DMS153 (cell line): Measurements from ENCODE around the gene ARHGEF6.

Experiments
- DNase-seq: peaks from one replicate; lab custom pipeline; 2025; lab: John Stamatoyannopoulos, UW

Gene ARHGEF6

GRCh38 chrX:136691028-136691809, 89.5 kb downstream of the ARHGEF6 start:
- DNase-seq: no peak

GRCh38 chrX:136689436-136689835, 91.3 kb downstream of the ARHGEF6 start:
- DNase-seq: no peak

- no peak for DNase-seq
These were observed 93.3 kb downstream of the ARHGEF6 start for GRCh38 chrX:136687457-136687856.

GRCh38 chrX:136684120-136684519, 96.6 kb downstream of the ARHGEF6 start:
- DNase-seq: no peak

GRCh38 chrX:136679531-136679930, 101.2 kb downstream of the ARHGEF6 start:
- DNase-seq: no peak

- DNase-seq: no peak
These were observed 106.3 kb downstream of the ARHGEF6 start for GRCh38 chrX:136674270-136674985.

GRCh38 chrX:136671006-136671610, 109.6 kb downstream of the ARHGEF6 start:
- DNase-seq: no peak

GRCh38 chrX:136667446-136668168, 113.1 kb downstream of the ARHGEF6 start:
- DNase-seq: no peak

GRCh38 chrX:136666088-136666487, 114.6 kb downstream of the ARHGEF6 start:
- DNase-seq: no peak

GRCh38 chrX:136665258-136665900, 115.4 kb downstream of the ARHGEF6 start:
- DNase-seq: no peak

GRCh38 chrX:136662976-136663375, 117.8 kb downstream of the ARHGEF6 start:
- no peak for DNase-seq

GRCh38 chrX:136662104-136662503, 118.6 kb downstream of the ARHGEF6 start:
- no peak for DNase-seq

GRCh38 chrX:136660896-136661295, 119.8 kb downstream of the ARHGEF6 start:
- DNase-seq: no peak

GRCh38 chrX:136659174-136659573, 121.6 kb downstream of the ARHGEF6 start:
- no peak for DNase-seq

GRCh38 chrX:136658151-136658550, 122.6 kb downstream of the ARHGEF6 start:
- no peak for DNase-seq

GRCh38 chrX:136656361-136656964, 124.3 kb downstream of the ARHGEF6 start:
- DNase-seq: no peak

- no peak for DNase-seq
These were observed 127.7 kb downstream of the ARHGEF6 start for GRCh38 chrX:136652822-136653723.

- no peak for DNase-seq
These were observed 129.9 kb downstream of the ARHGEF6 start for GRCh38 chrX:136650811-136651210.

- no peak for DNase-seq
These were observed 132.9 kb downstream of the ARHGEF6 start, which contains the start of gene CD40LG for GRCh38 chrX:136647677-136648360. CD40LG (plus strand) TSS chrX:136648158; CDS start chrX:136648249, 91 bp downstream.
